Liver (tissue), 3 donors: Measurements from ENCODE around the gene SLC12A8.

Experiments
- CTCF ChIP-seq: fragments of 150-350 bp; IDR thresholded peaks from 2 replicates; pipeline ENCODE4 v1.5.1; 2017; ENCODE audit warnings: improper control_type of control experiment, low read depth, low read length; ENCODE audit not compliant: missing input control
- EGR1 ChIP-seq, 2 donors: IDR thresholded peaks; 2 replicates each; pipeline ENCODE4 v1.6.1; 2016 to 2018; ENCODE audit warnings: antibody characterized with exemption in 2 of 2, low read depth in 2 of 2
- NR2F2 ChIP-seq: IDR thresholded peaks from 2 replicates; pipeline ENCODE4 v1.6.1; 2016; ENCODE audit warnings: antibody characterized with exemption
- RAD21 ChIP-seq, 2 donors: IDR thresholded peaks; 2 replicates each; pipeline ENCODE4 v1.6.1; 2016; ENCODE audit warnings: antibody characterized with exemption in 2 of 2, mild to moderate bottlenecking in 2 of 2
- REST ChIP-seq: IDR thresholded peaks from 2 replicates; pipeline ENCODE4 v1.6.1; 2016; ENCODE audit warnings: antibody characterized with exemption, mild to moderate bottlenecking
- SP1 ChIP-seq: IDR thresholded peaks from 2 replicates; pipeline ENCODE4 v1.6.1; 2018; ENCODE audit warnings: antibody characterized with exemption, mild to moderate bottlenecking
- YY1 ChIP-seq: IDR thresholded peaks from 2 replicates; pipeline ENCODE4 v1.6.1; 2016; ENCODE audit warnings: antibody characterized with exemption, mild to moderate bottlenecking
- TF ChIP-seq, protein P1 (sequence below): IDR thresholded peaks from 2 replicates; pipeline ENCODE4 v1.6.1; 2016; ENCODE audit warnings: antibody characterized with exemption
- donor health status: healthy.
- donor health status: healthy.

GRCh38 chr3:125202197-125202596, 10.4 kb downstream of the SLC12A8 start:
- TF ChIP-seq NR2F2 (no peak), EGR1 (IDR thresholded peaks at IDR 0.05; ENCODE audit: low read depth in 2 of 2) (no peak), CTCF (no peak), YY1 (no peak), REST (no peak), SP1 (no peak), RAD21 (IDR thresholded peaks at IDR 0.05) (peak in 1 of 2 donors; percentile 41)
- TF ChIP-seq, protein P1, sequence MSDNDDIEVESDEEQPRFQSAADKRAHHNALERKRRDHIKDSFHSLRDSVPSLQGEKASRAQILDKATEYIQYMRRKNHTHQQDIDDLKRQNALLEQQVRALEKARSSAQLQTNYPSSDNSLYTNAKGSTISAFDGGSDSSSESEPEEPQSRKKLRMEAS, result no peak
